ENCODE measurements around the gene EDEM1.
"Not testable (repeated sequence)": the region's sequence is repeated elsewhere in the genome, so short reads cannot be mapped to it uniquely, and the experiment has no call there.

The EDEM1 gene

DNA sequence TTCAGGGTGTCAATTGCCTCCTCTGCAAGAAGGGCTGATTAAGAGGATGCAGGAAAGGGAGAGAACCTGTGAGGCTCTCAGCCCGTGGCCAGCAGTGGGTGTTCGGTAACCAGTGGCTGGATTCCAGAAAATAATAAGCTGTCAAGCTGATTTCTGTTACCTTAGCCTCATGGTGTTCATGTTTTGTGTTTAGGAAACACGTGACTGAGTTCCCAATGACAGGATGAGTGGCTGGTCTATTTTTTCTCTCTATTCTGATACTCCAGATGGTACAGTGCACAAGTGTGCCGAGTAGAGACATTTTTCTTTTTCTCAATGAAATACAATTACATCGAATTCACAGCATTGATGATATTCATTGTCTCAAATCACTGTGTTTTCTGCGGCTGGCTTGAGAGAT lies 43.6 kb downstream of the EDEM1 start:
- Histone ChIP-seq H3K36me3 (ENCODE audit: control insufficient read depth, insufficient read depth, low read length) (no peaks in the 10 kb centered on the region), H3K4me1 (ENCODE audit: control insufficient read depth, insufficient read depth, low read length) (no peaks in the 10 kb centered on the region), H3K4me3 (ENCODE audit: insufficient read depth, low read depth, low read length) (no peak overlapping the region), H3K27ac (ENCODE audit: insufficient read depth, low read depth, low read length, poor library complexity, severe bottlenecking) (no peak overlapping the region), H3K9me3 (ENCODE audit: control insufficient read depth, low read length) (no peaks in the 10 kb centered on the region), H3K27me3 (ENCODE audit: control insufficient read depth, insufficient read depth, low read length, poor library complexity, severe bottlenecking) (no peaks in the 10 kb centered on the region)
- 90 to 96% methylated on average over 5 to 6 of the region's 6 CpGs for WGBS, 2 experiments

DNA sequence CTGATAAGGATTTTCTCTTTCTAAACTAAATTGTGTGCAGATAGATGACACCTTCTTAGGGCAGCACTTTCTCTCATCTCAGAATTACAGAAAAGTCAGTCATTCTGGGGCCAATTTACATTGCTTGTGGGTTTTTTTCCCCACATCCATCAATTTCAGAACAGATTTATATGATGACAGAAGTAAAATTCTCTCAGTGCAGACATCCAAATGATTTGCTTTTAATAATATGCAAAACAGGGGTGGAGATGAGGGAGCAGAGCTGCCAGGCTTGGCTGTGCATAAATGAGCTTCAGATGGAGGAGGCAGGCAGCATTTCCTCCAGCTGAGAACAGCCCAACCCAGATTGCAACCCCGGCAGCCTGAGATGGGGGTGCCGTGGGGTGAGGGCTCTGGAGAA lies 44.0 kb downstream of the EDEM1 start:
- Histone ChIP-seq H3K27ac (ENCODE audit: insufficient read depth, low read depth, low read length, poor library complexity, severe bottlenecking) (no peak overlapping the region), H3K9me3 (ENCODE audit: control insufficient read depth, low read length) (no peaks in the 10 kb centered on the region), H3K4me1 (ENCODE audit: control insufficient read depth, insufficient read depth, low read length) (no peaks in the 10 kb centered on the region), H3K36me3 (ENCODE audit: control insufficient read depth, insufficient read depth, low read length) (no peaks in the 10 kb centered on the region), H3K4me3 (ENCODE audit: insufficient read depth, low read depth, low read length) (no peak overlapping the region), H3K27me3 (ENCODE audit: control insufficient read depth, insufficient read depth, low read length, poor library complexity, severe bottlenecking) (no peaks in the 10 kb centered on the region)
- 42 to 44% methylated on average over 2 of the region's 2 CpGs for WGBS, 2 experiments

DNA sequence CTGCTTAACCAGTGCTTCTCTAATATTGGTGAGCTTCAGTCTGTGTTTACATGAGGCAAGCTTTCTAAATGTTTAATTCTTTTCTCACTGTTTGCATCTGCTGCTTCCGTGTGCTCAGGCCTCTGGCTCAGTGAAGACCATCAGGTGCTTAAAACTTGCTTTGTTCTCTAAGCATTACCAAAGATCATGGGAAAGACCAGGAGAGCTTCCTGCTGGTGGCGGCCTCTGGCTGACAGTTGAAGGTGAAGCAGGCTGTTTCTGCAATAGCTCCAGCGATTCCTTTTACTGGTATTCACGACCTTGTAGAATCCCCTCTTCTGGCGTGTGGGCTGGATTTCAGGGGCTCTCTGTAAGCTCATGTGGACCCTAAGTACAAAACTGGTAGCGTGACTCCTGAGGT lies 45.1 kb downstream of the EDEM1 start:
- H3K4me3 ChIP-seq (ENCODE audit: insufficient read depth, low read depth, low read length): no peak overlapping the region
- no peaks in the 10 kb centered on the region for H3K27me3 ChIP-seq (ENCODE audit: control insufficient read depth, insufficient read depth, low read length, poor library complexity, severe bottlenecking)
- H3K27ac ChIP-seq (ENCODE audit: insufficient read depth, low read depth, low read length, poor library complexity, severe bottlenecking): no peak overlapping the region
- no peaks in the 10 kb centered on the region for H3K36me3 ChIP-seq (ENCODE audit: control insufficient read depth, insufficient read depth, low read length)
- no peaks in the 10 kb centered on the region for H3K4me1 ChIP-seq (ENCODE audit: control insufficient read depth, insufficient read depth, low read length)
- H3K9me3 ChIP-seq (ENCODE audit: control insufficient read depth, low read length): no peaks in the 10 kb centered on the region
- 60 to 62% methylated on average over 6 of the region's 6 CpGs for WGBS, 2 experiments

DNA sequence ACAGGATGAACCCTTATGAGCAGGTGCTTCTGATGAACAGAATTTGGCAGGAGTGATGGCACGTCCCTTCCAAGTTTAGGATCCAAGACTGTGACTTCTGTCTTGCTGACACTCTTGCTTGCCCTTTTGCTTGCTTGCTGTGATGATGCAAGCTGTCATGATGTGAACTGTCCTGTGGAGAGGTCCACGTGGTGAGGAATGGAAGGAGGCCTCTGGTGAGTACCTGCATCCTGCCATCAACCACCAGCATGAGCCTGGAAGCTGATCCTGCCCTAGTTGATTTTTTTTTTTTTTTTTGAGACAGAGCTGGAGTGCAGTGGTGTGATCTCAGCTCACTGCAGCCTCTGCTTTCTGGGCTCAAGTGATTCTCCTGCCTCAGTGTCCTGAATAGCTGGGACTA lies 45.5 kb downstream of the EDEM1 start:
- Histone ChIP-seq H3K27ac (ENCODE audit: insufficient read depth, low read depth, low read length, poor library complexity, severe bottlenecking) (no peak overlapping the region), H3K4me1 (ENCODE audit: control insufficient read depth, insufficient read depth, low read length) (no peaks in the 10 kb centered on the region), H3K36me3 (ENCODE audit: control insufficient read depth, insufficient read depth, low read length) (no peaks in the 10 kb centered on the region), H3K9me3 (ENCODE audit: control insufficient read depth, low read length) (no peaks in the 10 kb centered on the region), H3K4me3 (ENCODE audit: insufficient read depth, low read depth, low read length) (no peak overlapping the region), H3K27me3 (ENCODE audit: control insufficient read depth, insufficient read depth, low read length, poor library complexity, severe bottlenecking) (no peaks in the 10 kb centered on the region)
- WGBS, 2 experiments: 89 to 91% methylated on average over 2 of the region's 2 CpGs

DNA sequence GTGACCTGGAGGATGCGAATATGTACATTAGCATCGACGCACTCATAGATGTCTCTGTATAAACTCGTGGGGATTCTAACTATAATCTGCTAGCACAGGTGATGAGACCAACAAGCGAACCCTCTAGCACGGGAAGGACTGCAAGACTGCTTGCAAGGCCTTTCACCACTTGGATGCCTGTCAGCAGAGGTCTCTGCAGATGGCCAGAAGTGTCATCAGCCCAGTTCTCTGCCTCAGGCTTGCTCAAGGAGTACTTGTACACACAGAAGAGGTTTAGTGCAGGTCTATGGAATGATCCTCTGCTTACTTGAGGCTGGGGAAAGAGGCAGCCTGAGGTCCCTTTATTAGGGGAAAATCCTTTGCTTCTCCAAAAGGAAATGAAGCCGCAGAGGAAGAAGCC lies 48.1 kb downstream of the EDEM1 start:
- Histone ChIP-seq H3K4me3 (ENCODE audit: insufficient read depth, low read depth, low read length) (no peak overlapping the region), H3K4me1 (ENCODE audit: control insufficient read depth, insufficient read depth, low read length) (no peaks in the 10 kb centered on the region), H3K27me3 (ENCODE audit: control insufficient read depth, insufficient read depth, low read length, poor library complexity, severe bottlenecking) (no peaks in the 10 kb centered on the region), H3K27ac (ENCODE audit: insufficient read depth, low read depth, low read length, poor library complexity, severe bottlenecking) (no peak overlapping the region), H3K36me3 (ENCODE audit: control insufficient read depth, insufficient read depth, low read length) (no peaks in the 10 kb centered on the region), H3K9me3 (ENCODE audit: control insufficient read depth, low read length) (no peaks in the 10 kb centered on the region)
- WGBS, 2 experiments: 92 to 96% methylated on average over 7 of the region's 7 CpGs

DNA sequence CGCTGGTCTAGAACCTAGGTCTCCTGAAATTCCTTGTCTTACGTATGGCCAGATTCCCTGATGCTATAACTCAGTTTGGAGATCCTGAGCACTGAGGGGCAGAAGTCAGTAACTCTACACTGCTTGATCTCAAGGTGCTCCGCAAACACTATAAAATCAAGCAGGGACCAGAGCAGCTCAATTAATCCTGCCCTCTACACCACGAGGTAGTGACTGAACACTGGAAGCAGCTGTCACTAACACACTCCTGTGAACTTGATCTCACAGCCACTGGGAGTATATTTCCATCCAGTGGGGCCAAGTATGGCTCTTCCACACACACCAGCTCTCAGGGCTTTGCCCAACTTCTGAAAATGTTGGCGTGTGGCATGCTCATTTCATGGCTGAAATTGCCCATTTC lies 51.0 kb downstream of the EDEM1 start:
- Histone ChIP-seq H3K9me3 (ENCODE audit: control insufficient read depth, low read length) (no peaks in the 10 kb centered on the region), H3K4me1 (ENCODE audit: control insufficient read depth, insufficient read depth, low read length) (no peaks in the 10 kb centered on the region), H3K4me3 (ENCODE audit: insufficient read depth, low read depth, low read length) (no peak overlapping the region), H3K36me3 (ENCODE audit: control insufficient read depth, insufficient read depth, low read length) (no peaks in the 10 kb centered on the region), H3K27me3 (ENCODE audit: control insufficient read depth, insufficient read depth, low read length, poor library complexity, severe bottlenecking) (no peaks in the 10 kb centered on the region), H3K27ac (ENCODE audit: insufficient read depth, low read depth, low read length, poor library complexity, severe bottlenecking) (no peak overlapping the region)
- 82 to 85% methylated on average over 5 of the region's 5 CpGs for WGBS, 2 experiments

DNA sequence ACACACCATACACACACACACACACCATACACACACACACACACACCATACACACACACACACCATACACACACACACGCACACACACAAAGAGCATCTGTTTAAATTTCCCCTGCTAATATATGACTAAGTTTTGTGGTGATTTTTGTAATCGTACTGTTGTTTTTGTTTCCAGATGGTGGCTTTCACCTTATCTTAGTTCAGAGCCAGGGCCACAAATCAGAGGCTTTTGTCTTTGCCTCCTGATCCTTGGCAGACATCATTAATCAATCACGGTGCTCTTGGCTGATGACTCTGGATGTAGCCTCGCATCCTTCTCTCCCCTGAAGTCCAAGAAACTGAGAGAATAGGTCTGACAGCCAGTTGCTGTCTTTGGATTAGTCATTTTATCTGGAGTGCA lies 52.1 kb downstream of the EDEM1 start:
- no peak overlapping the region for H3K27ac ChIP-seq (ENCODE audit: insufficient read depth, low read depth, low read length, poor library complexity, severe bottlenecking)
- H3K36me3 ChIP-seq (ENCODE audit: control insufficient read depth, insufficient read depth, low read length): no peaks in the 10 kb centered on the region
- 91 to 92% methylated on average over 3 to 4 of the region's 4 CpGs for WGBS, 2 experiments
- H3K27me3 ChIP-seq (ENCODE audit: control insufficient read depth, insufficient read depth, low read length, poor library complexity, severe bottlenecking): no peaks in the 10 kb centered on the region
- H3K9me3 ChIP-seq (ENCODE audit: control insufficient read depth, low read length): peaks cover 3% of the 10 kb centered on the region
- no peaks in the 10 kb centered on the region for H3K4me1 ChIP-seq (ENCODE audit: control insufficient read depth, insufficient read depth, low read length)
- no peak overlapping the region for H3K4me3 ChIP-seq (ENCODE audit: insufficient read depth, low read depth, low read length)

DNA sequence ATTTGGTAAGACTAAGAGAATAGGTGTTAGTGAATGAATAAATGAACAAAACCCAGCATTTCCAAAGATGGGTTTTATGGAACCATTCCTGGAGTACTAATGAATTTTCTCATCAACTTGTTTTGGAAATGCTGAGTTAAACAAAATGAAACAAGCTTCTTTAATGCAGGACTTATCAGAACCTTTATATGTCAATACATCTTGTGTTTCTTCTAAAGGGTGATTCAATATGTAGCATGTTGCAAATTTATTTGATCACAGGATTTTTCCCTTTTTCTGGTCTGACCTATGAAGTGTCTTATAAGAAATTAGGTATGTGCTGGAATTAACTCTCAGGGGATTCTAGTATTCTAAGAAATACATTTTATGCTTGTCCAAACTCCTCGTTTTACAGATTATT lies 53.2 kb downstream of the EDEM1 start:
- 100% methylated on average over 1 of the region's 1 CpG for WGBS, 2 experiments
- Histone ChIP-seq H3K9me3 (ENCODE audit: control insufficient read depth, low read length) (peaks cover 3% of the 10 kb centered on the region), H3K27ac (ENCODE audit: insufficient read depth, low read depth, low read length, poor library complexity, severe bottlenecking) (no peak overlapping the region), H3K27me3 (ENCODE audit: control insufficient read depth, insufficient read depth, low read length, poor library complexity, severe bottlenecking) (no peaks in the 10 kb centered on the region), H3K4me1 (ENCODE audit: control insufficient read depth, insufficient read depth, low read length) (no peaks in the 10 kb centered on the region), H3K36me3 (ENCODE audit: control insufficient read depth, insufficient read depth, low read length) (no peaks in the 10 kb centered on the region), H3K4me3 (ENCODE audit: insufficient read depth, low read depth, low read length) (no peak overlapping the region)

DNA sequence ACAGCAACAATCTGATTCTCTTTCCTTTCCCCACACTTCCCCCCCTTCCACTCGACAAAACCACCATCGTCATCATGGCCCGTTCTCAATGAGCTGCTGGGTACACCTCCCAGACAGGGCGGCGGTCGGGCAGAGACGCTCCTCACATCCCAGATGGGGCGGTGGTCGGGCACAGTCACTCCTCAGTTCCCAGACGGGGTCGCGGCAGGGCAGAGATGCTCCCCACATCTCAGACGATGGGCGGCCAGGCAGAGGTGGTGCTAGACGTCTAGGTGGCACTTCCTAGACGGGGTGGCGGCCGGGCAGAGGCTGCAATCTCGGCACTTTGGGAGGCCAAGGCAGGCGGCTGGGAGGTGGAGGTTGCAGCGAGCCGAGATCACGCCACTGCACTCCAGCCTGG lies 55.3 kb downstream of the EDEM1 start:
- H3K4me3 ChIP-seq (ENCODE audit: insufficient read depth, low read depth, low read length); H3K27ac ChIP-seq (ENCODE audit: insufficient read depth, low read depth, low read length, poor library complexity, severe bottlenecking); H3K27me3 ChIP-seq (ENCODE audit: control insufficient read depth, insufficient read depth, low read length, poor library complexity, severe bottlenecking); H3K4me1 ChIP-seq (ENCODE audit: control insufficient read depth, insufficient read depth, low read length); H3K36me3 ChIP-seq (ENCODE audit: control insufficient read depth, insufficient read depth, low read length); H3K9me3 ChIP-seq (ENCODE audit: control insufficient read depth, low read length): not testable (repeated sequence)
- WGBS, 2 experiments: 88 to 91% methylated on average over 20 to 21 of the region's 23 CpGs

DNA sequence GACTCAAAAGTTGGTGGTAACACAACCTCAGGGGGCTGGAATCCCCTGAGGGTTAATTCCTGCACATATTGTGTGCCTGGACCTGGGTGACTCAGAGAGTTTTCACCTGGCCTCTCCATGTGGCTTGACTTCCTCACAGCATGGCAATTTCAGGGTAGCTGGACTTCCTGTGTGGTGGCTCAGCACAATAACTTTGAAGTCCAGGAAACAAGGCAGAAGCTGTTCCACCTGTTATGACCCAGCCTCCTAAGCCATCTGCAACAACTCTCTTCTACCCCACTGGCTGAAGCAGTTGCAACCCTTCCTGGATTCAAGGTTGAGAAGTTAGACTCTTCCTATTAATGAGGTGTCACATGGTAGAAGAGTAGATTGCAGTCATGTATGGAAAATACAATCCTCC lies 58.4 kb downstream of the EDEM1 start:
- Histone ChIP-seq H3K27ac (ENCODE audit: insufficient read depth, low read depth, low read length, poor library complexity, severe bottlenecking) (no peak overlapping the region), H3K9me3 (ENCODE audit: control insufficient read depth, low read length) (peaks cover 3% of the 10 kb centered on the region), H3K4me3 (ENCODE audit: insufficient read depth, low read depth, low read length) (no peak overlapping the region), H3K4me1 (ENCODE audit: control insufficient read depth, insufficient read depth, low read length) (no peaks in the 10 kb centered on the region), H3K27me3 (ENCODE audit: control insufficient read depth, insufficient read depth, low read length, poor library complexity, severe bottlenecking) (no peaks in the 10 kb centered on the region), H3K36me3 (ENCODE audit: control insufficient read depth, insufficient read depth, low read length) (no peaks in the 10 kb centered on the region)

DNA sequence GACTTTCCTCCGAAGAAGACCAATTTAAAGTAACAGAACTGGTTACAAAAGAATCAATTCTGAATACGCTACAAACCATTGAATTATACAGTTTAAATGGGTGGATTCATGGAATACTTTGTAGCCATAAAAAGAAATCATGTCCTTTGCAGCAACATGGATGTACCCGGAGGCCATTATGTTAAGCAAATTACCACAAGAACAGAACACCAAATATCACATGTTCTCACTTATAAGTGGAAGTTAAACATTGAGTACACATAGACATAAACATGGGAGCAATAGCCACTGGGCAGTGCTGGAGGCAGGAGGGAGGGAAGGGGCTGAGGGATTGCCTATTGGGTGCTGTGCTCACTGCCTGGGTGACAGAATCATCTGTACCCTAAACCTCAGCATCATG lies 61.3 kb downstream of the EDEM1 start:
- Histone ChIP-seq H3K4me3 (ENCODE audit: insufficient read depth, low read depth, low read length) (no peak overlapping the region), H3K9me3 (ENCODE audit: control insufficient read depth, low read length) (peaks cover under 1% of the 10 kb centered on the region), H3K27me3 (ENCODE audit: control insufficient read depth, insufficient read depth, low read length, poor library complexity, severe bottlenecking) (no peaks in the 10 kb centered on the region), H3K4me1 (ENCODE audit: control insufficient read depth, insufficient read depth, low read length) (no peaks in the 10 kb centered on the region), H3K36me3 (ENCODE audit: control insufficient read depth, insufficient read depth, low read length) (no peaks in the 10 kb centered on the region), H3K27ac (ENCODE audit: insufficient read depth, low read depth, low read length, poor library complexity, severe bottlenecking) (no peak overlapping the region)
- WGBS, 2 experiments: 93 to 100% methylated on average over 1 to 3 of the region's 3 CpGs

Measured in ectodermal cell (in vitro differentiated cells).